ENCODE measurements around the gene PRKAG2.

Gene PRKAG2

DNA sequence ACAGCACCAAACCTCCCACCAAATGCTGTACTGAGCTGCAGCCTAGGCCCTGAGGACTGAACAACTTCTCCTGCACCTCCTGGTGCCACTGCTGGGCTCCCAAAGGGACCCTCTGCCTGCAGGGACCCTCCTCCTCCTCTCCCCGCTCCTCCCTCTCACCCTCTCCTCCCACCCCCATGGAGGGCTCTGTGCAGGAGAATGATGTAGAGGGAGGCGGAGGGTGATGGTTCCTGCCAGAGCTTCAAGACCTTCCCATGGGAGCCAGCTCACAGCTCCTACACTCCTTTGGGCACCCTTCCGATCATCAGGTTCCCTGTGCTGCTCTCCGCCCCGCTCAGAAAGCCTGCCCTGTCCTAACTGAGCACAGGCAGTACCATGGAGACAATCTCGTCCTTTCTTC, 97.7 kb downstream of the PRKAG2 start:
- no peaks in the 10 kb centered on the region for H3K9me2 ChIP-seq (replicated peaks; ENCODE audit: low read depth, low read length)
- H3K36me3 ChIP-seq (ENCODE audit: insufficient read depth, low read length): no peaks in the 10 kb centered on the region; the same call in 1 of the 2 replicates
- no peak for TF ChIP-seq EZH2phosphoT487 (IDR thresholded peaks at IDR 0.05; ENCODE audit: borderline replicate concordance)
- TF ChIP-seq, protein P1, sequence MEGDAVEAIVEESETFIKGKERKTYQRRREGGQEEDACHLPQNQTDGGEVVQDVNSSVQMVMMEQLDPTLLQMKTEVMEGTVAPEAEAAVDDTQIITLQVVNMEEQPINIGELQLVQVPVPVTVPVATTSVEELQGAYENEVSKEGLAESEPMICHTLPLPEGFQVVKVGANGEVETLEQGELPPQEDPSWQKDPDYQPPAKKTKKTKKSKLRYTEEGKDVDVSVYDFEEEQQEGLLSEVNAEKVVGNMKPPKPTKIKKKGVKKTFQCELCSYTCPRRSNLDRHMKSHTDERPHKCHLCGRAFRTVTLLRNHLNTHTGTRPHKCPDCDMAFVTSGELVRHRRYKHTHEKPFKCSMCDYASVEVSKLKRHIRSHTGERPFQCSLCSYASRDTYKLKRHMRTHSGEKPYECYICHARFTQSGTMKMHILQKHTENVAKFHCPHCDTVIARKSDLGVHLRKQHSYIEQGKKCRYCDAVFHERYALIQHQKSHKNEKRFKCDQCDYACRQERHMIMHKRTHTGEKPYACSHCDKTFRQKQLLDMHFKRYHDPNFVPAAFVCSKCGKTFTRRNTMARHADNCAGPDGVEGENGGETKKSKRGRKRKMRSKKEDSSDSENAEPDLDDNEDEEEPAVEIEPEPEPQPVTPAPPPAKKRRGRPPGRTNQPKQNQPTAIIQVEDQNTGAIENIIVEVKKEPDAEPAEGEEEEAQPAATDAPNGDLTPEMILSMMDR (conservative IDR thresholded peaks at IDR 0.05; ENCODE audit: low read length): no peak
- no peaks in the 10 kb centered on the region for H3K9me3 ChIP-seq (ENCODE audit: insufficient read depth, low read depth, low read length)
- H3K4me1 ChIP-seq (ENCODE audit: insufficient read depth, low read length, poor library complexity, severe bottlenecking): no peaks in the 10 kb centered on the region
- H3K4me3 ChIP-seq (ENCODE audit: low read length, poor library complexity, severe bottlenecking): no peak overlapping the region
- no peak overlapping the region for H2AFZ ChIP-seq (ENCODE audit: low read length)
- H3K4me2 ChIP-seq (ENCODE audit: low read depth, low read length, poor library complexity, severe bottlenecking): no peak overlapping the region
- no peaks in the 10 kb centered on the region for H3F3A ChIP-seq (ENCODE audit: low read depth)
- no peaks in the 10 kb centered on the region for H3K27me3 ChIP-seq (ENCODE audit: insufficient read depth, low read length, poor library complexity, severe bottlenecking)
- no peaks in the 10 kb centered on the region for H4K20me1 ChIP-seq (ENCODE audit: insufficient read depth, low read length, poor library complexity, severe bottlenecking)
- no peak overlapping the region for H3K9ac ChIP-seq (ENCODE audit: low read depth, low read length, poor library complexity, severe bottlenecking)
- H3K79me2 ChIP-seq (ENCODE audit: insufficient read depth, low read length): no peaks in the 10 kb centered on the region

DNA sequence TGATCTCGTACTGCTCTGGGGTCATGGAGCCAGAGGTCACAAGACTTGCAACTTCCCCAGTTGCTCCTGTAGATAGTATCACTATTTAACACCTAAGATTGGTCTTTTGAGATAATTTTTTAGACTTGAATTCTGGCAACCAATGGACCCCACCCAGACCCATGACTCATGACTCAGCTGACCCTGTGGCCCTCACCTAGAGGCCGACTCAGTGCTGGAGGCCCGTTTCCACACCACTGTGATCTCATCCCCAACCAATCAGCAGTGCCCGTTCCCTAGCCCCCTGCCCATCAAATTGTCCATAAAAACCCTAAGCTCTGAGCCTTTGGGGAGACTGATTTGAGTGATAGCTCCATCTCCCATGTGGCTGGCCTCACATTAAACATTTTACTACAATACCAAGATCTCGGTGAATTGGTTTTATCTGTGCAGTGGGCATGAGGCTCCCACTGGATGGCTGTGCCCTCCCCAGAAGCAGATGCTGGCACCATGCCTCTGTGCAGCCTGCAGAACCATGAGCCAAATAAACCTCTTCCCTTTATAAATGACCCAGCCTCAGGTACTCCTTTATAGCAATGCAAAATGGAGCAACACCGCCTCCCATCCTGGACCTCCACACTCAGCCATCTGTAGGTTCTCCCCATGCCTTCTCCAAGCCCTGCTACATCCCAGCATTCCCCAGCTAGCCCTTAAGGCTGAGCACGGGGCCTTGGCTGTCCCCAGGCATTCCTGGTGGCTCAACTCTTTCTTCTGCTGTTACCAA, 98.8 kb downstream of the PRKAG2 start:
- H2AFZ ChIP-seq (ENCODE audit: low read length): no peak overlapping the region
- H3F3A ChIP-seq (ENCODE audit: low read depth): no peaks in the 10 kb centered on the region
- no peaks in the 10 kb centered on the region for H3K4me1 ChIP-seq (ENCODE audit: insufficient read depth, low read length, poor library complexity, severe bottlenecking)
- no peak overlapping the region for H3K4me3 ChIP-seq (ENCODE audit: low read length, poor library complexity, severe bottlenecking)
- no peak for TF ChIP-seq EZH2phosphoT487 (IDR thresholded peaks at IDR 0.05; ENCODE audit: borderline replicate concordance)
- TF ChIP-seq, protein P1 (conservative IDR thresholded peaks at IDR 0.05; ENCODE audit: low read length): no peak
- no peaks in the 10 kb centered on the region for H3K79me2 ChIP-seq (ENCODE audit: insufficient read depth, low read length)
- H3K9ac ChIP-seq (ENCODE audit: low read depth, low read length, poor library complexity, severe bottlenecking): no peak overlapping the region
- no peaks in the 10 kb centered on the region for H4K20me1 ChIP-seq (ENCODE audit: insufficient read depth, low read length, poor library complexity, severe bottlenecking)
- no peak overlapping the region for H3K4me2 ChIP-seq (ENCODE audit: low read depth, low read length, poor library complexity, severe bottlenecking)
- no peaks in the 10 kb centered on the region for H3K27me3 ChIP-seq (ENCODE audit: insufficient read depth, low read length, poor library complexity, severe bottlenecking)
- no peaks in the 10 kb centered on the region for H3K9me2 ChIP-seq (replicated peaks; ENCODE audit: low read depth, low read length)
- no peaks in the 10 kb centered on the region for H3K9me3 ChIP-seq (ENCODE audit: insufficient read depth, low read depth, low read length)
- no peaks in the 10 kb centered on the region; the same call in 1 of the 2 replicates for H3K36me3 ChIP-seq (ENCODE audit: insufficient read depth, low read length)

DNA sequence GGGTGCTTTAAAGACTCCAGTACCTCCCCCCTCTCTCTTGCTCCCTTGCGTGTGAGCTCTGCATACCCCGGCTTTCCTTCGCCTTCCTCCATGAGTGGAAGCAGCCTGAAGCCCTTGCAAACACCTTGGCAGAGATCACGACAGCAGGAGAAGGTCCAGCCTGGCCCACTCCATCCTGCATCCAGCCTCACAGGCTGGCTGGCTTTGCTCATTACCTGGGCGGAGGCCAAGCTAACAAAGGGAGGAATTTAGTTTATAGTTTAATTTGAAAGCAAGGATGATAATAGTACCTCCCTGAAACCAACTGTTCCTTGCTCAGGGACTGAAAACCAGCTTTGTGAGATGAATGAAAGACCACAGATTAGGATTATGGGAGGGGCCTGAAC, 99.4 kb downstream of the PRKAG2 start:
- Histone ChIP-seq H4K20me1 (ENCODE audit: insufficient read depth, low read length, poor library complexity, severe bottlenecking) (no peaks in the 10 kb centered on the region), H3K9me2 (replicated peaks; ENCODE audit: low read depth, low read length) (no peaks in the 10 kb centered on the region), H3K27me3 (ENCODE audit: insufficient read depth, low read length, poor library complexity, severe bottlenecking) (no peaks in the 10 kb centered on the region), H3K4me2 (ENCODE audit: low read depth, low read length, poor library complexity, severe bottlenecking) (no peak overlapping the region), H3K9ac (ENCODE audit: low read depth, low read length, poor library complexity, severe bottlenecking) (no peak overlapping the region), H3K36me3 (ENCODE audit: insufficient read depth, low read length) (no peaks in the 10 kb centered on the region; the same call in 1 of the 2 replicates), H3K4me1 (ENCODE audit: insufficient read depth, low read length, poor library complexity, severe bottlenecking) (no peaks in the 10 kb centered on the region), H2AFZ (ENCODE audit: low read length) (no peak overlapping the region), H3F3A (ENCODE audit: low read depth) (no peaks in the 10 kb centered on the region), H3K4me3 (ENCODE audit: low read length, poor library complexity, severe bottlenecking) (no peak overlapping the region), H3K9me3 (ENCODE audit: insufficient read depth, low read depth, low read length) (no peaks in the 10 kb centered on the region), H3K79me2 (ENCODE audit: insufficient read depth, low read length) (no peaks in the 10 kb centered on the region)
- no peak for TF ChIP-seq EZH2phosphoT487 (IDR thresholded peaks at IDR 0.05; ENCODE audit: borderline replicate concordance)
- TF ChIP-seq, protein P1 (conservative IDR thresholded peaks at IDR 0.05; ENCODE audit: low read length): no peak
